Activated naive CD4-positive, alpha-beta T cell treated with Interleukin-2 at 50 U/mL for 16 hours (primary cell): ENCODE measurements around the gene PHC2.
"Not testable (repeated sequence)": the region's sequence is repeated elsewhere in the genome, so short reads cannot be mapped to it uniquely, and the experiment has no call there.

Experiments
- DNase-seq: peaks from one replicate; pipeline ENCODE4 v3.0.0-alpha.2; 2020

PHC2 gene

DNA sequence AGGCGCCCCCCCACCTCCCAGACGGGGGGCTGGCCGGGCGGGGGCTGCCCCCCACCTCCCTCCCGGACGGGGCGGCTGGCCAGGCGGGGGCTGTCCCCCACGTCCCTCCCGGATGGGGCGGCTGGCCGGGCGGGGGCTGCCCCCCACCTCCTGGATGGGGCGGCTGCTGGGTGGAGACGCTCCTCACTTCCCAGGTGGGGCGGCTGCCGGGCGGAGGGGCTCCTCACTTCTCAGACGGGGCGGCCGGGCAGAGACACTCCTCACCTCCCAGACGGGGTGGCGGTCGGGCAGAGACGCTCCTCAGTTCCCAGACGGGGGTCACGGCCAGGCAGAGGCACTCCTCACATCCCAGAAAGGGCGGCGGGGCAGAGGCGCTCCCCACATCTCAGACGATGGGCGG lies 121.5 kb downstream of the PHC2 start:
- DNase-seq, result not testable (repeated sequence)

DNA sequence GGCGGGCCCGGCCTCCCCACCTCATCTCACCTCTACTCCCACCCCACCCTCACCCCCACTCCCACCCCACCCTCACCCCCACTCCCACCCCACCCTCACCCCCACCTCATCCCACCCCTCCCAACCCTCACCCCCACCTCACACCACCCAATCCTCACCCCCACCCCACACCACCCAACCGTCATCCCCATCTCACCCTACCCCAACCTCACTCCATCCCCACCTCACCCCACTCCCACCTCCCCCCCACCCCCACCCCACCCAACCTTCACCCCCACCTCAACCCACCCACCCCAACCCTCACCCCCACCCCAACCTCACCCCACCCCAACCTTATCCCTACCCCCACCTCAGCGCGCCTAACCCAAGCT lies 123.4 kb downstream of the PHC2 start:
- DNase-seq, result no peak

DNA sequence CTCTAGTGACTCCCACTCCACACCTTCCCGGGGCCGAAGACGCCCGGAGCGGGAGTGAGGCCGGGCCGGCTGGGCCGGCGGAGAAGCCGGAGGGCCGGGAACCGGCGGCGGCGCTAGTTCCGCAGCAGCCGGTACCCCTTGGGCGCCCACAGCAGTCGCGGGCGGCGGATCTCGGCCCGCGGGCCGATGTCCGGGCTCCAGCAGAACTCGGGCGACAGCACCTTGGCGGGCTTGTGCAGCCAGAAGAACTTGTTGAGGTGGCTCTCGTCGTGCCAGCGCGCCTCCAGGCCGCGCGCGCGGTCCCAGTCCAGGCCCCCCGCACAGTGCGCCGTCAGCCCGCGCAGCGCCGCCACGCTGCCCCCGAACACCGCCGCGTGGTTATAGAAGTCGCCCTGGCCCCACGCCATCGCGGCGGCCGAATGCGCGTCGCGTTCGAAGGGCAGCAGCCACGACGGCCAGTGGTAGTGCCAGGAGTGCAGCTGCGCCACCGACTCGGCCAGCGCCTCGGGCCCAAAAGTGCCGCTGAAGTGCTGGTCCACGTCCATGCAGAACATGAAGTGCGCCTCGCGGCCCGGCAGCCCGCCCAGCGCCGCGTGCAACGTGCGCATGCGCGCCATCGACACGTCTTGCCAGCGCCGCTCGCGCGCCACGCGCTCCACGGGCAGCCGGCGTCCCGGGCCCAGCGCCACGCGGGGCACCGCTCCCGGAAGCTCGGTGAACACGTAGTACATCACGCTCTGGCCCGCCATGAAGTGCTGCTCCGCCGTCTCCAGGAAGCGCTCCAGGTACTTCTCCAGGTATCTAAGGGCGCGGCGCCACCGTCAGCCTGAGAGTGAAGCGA lies 124.0 kb downstream of the PHC2 start:
- no peak for DNase-seq

DNA sequence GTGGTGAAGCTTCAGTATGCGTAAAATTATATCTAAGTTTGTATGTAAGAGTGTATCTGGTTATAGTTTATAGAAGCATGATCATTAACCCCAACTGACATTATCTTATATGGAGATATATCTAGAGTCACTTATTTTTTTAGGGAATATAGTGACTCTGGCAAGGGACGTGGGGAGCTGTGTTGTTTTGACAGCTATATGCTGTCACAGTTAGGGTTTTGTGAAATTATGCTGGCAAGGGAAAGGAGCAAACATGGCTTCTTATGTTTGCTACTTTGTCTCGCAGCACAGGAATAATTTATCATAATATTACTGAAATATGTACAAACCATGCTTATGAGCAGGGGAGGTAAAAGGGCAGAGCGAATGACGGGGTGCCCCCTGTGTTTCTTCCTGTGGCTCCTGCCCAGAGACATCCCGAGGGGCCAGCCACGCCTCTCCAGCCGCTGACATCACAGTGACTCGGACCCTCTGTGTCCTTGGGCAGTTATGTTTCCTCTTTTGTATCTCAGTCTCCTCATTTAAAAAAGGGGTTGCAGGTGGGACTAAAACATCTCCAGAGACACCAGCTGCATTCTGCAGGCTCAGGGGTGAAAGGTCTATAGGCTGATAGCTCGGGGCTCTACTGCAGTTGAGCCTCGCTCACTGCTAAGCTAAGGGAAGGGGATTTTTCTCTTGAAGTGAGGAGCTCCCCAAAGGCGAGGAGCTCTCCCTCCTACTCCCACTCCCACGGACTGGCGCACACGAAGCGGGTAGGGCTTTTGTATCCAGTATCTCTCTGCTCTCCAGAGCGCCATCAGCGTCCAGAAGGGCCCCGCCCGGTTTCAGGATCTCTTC lies 124.9 kb downstream of the PHC2 start:
- no peak for DNase-seq

DNA sequence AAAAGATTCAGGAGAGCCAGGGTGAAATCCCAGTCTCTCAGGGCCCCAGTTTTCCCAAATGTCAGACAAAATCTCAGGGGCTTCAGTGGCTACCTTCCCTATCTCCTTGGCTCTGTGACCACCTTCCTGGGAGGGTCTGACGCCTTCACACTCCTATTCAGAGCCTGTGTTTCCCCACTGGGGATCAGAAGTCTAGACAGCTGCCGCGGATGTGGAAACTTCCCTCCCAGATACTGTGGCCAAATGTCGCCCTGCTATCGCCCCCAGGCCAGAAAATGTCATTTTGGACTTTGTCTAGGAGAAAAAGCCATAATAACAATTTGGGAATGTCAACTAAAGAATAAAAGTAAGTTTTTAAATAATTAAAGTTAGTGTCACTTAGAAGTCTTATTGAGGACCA lies 125.9 kb downstream of the PHC2 start:
- no peak for DNase-seq

DNA sequence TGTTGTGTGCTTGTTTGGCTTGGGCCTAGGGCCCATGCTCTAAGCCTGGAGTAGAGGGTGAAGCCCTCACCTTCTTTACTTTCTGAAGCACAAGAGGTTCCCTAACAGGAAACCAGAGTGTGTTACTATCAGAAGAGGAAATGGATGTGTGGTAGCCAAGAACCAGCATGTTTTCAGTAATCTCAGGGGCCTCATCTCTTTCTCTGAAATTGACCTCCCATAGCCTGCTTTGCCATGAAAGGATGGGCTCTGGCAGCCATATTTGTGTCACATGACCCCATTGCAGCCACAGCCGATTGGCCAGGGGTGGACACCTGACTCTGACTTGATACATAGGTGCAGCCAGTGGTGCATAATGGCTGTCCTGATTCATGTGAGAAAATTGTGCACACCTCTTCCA lies 128.6 kb downstream of the PHC2 start:
- DNase-seq, result peak; percentile 18

DNA sequence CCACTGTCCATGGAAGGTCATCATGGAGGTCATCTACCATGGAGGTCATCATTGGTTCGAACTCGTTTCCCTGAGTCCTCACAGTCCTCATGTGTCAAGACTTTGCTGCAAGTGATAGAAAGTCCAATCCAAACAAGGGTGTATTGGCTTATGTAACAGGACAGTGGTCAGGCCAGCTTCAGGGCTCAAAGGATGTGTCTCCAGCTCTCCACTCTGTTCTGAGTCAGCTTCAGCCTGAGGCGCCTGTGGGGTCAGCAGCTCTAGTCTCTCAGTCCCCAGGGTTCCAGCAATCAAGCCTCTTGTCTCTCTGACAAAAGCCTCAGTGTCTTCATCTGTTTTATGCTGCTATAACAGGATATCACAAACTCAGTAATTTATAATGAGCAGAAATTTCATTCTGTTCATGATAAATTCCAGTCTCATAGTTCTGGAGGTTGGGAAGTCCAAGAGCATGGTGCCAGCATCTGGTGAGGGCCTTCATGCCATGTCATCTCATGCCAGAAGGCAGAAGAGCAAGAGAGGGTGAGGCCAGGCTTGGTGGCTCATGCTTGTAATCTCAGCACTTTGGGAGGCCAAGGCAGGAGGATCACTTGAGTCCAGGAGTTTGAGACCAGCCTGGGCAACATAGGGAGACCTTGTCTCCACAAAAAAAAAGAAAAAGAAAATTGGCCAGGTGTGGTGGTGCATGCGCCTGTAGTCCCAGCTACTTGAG lies 129.5 kb downstream of the PHC2 start:
- no peak for DNase-seq

DNA sequence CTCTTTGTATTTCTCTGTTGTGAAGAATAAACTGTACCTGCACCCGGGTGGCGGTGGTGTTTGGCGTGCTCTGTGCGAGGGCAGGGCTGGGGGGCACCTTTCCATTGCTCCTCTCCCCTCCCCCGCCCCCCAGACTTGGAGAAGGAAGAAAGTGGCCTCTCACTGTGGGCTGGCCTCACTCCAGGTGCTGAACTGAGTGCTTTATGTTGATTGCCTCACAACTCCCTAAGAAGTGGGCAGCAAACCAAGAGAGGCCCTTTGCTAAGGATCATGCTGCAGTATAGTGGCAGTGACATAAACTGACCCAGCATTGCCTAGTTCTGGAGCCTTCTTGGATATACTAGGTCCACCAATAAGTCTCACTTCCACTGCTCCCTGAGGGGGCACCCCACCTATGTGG lies 130.2 kb downstream of the PHC2 start:
- DNase-seq, result no peak

DNA sequence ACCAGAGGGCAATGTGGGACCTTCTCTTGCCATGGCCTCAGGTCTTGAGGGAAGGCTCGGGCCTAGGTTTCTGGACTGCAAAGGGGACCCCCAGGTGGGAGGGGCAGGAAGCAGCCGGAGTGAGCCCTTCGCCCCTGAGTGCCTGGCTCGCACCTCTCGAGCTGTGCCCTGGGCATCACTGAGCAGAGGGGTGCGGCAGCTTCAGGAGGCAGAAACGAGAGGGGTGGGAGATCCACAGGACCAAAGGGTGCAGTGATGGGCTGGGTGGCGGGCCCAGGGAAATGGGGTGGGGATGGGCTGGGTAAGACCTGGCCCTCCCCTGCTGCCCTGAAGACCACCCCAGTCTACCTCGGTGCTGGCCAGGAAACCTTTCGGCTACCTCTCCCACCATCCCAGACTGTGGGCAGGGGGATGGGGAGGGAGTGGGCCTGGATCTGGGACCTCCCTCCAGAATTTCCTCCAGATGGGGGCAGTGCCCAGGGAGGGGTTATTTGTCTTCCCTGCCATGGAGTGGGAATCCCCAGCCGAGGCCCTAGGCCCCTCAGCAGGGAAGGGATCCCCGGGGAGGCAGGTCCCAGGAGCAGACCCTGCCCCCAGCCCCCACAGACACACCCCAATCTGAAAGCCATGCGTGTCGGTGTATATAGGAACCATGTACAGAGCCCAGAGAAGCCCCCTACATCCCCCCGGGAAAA lies 131.3 kb downstream of the PHC2 start:
- DNase-seq, result no peak

DNA sequence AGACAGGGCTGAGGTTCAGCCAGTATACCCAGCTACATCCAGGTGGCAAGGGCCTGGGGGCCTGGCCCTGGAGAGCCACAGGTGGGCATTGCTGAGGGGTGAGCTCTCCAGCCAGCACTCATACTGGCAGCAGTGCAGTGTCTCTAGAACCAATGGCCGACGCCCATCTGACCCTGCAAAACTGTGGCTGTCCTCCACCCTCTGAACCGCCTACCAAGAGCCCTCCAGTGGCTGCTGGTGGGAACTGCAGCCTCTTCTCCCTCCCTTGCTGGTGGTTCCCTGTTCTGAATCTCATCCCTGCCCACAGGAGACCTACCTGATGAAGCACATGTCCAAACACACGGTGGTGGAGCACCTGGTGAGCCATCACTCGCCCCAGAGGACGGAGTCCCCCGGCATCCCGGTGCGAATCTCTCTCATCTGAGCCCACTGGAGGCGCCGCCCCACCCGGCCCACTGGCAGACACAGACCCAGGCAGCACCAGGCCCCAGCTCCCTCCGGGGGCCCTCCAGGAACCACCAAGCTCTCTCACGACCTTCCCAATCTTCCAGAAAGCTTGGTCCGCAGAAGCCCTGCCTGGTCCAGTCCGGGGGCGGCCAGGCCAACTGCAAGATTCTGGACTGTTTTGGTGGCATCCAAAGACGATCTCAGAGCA lies 132.1 kb downstream of the PHC2 start:
- DNase-seq, result peak; percentile 62

DNA sequence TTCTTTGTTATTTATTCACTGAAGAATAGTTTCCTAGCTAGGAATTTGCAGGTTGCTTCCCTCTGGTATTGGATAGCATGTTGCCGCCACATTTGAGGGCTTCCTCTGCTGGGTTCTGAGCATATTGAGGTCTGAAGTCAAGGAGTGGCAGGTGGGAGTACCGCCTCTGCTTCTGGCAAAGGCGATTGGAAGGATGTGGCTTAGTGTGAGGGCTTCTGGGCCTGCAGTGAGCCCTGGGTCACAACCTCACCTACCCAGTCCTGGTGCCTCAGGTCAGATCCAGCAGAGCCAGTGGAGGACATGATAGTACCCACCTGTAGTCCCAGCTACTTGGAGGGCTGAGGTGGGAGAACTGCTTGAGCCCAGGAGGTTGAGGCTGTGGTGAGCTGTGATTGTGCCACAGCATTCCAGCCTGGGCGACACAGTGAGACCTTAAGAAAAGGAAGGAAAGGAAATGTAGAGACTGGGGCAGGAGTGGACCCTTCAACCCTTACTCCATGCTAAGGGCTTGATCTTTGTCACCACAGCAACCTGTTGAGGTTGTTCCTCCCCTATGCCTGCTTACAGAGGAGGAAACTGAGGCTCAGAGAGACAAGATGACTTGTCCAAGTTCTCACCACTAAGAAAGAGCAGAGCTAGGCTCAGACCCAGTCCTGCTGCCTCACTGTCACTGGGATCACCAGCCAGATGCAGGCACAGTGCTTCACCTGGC lies 132.8 kb downstream of the PHC2 start:
- no peak for DNase-seq

DNA sequence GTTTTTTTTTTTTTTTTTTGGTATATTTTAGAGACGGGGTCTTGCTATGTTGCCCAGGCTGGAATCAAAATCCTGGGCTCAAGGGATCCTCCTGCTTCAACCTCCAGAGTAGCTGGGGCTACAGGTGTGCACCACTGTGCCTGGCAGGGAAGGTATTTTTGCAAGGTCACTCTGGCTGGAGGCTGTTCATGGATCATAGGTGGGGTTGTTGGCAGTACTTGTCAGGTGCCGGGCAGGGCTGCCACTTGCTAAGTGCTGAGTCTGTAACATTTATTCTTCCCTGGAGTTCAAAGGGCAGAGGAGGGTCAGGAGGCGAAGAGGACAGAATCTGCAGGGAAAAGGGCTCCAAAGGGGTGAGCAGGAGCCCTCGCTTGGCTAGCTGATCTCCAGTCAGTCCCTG lies 134.1 kb downstream of the PHC2 start:
- DNase-seq, result no peak

DNA sequence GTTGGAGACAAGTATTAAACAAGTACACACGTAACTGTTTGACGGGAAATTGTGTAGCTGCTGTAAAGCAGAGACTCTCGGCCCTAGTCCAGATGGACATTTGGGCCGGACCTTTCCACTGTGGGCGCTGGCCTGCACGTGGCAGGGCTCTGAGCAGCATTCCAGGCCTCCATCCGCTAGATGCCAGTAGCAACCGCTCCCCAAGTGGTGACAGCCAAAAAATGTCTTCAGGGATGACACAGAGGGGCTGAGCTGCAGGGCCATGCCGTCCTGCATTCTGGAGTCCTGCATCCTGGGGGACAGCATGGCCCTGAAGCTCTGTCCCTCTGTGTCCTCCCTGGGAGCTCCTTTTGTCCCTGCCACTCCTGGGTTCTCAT lies 134.8 kb downstream of the PHC2 start:
- DNase-seq, result no peak

DNA sequence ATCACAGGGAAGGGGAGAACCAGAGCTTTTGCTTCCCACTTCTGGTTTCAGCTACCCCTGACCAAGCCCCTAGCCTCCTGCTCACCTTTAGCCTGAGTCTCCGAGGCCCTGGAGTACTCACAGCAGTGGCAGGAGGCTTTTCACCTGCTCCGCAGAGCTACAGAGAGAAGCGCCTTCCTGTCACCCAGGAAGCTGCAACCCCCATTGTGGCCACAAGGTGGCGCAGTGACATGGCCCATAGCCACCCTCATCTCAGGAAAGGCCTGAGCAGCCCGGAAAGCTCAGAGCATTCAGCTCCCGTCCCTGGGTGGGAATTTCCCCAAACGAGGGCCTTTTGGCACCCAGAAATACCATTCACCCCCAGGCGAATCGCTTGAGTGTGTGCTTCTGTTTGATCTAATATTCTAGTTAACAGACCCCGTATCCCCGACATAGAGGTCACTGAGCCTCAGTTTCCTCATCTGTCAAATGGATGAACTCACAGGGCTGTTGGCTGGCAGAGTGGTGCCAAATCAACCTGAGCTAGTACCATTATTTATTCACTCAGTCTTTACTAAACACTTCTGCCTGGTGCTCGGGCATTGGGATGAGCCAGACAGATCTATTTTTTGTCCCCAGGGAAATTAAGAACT lies 135.3 kb downstream of the PHC2 start:
- DNase-seq, result peak; percentile 87

DNA sequence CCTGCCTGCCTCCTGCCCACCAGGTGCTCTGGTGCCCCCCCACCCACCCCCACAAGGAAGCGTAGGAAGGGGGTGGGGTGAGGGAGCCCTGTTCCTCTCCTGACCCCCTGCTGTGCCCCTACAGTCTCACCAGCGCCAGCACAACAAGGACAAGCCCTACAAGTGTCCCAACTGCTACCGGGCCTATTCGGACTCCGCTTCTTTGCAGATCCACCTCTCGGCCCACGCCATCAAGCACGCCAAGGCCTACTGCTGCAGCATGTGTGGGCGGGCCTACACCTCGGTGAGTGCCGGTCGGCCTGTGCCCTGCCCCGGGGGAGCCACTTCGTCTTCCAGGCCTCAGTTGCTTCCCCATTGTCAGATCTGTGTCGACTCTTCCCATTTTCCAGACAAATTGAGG lies 135.9 kb downstream of the PHC2 start:
- no peak for DNase-seq

DNA sequence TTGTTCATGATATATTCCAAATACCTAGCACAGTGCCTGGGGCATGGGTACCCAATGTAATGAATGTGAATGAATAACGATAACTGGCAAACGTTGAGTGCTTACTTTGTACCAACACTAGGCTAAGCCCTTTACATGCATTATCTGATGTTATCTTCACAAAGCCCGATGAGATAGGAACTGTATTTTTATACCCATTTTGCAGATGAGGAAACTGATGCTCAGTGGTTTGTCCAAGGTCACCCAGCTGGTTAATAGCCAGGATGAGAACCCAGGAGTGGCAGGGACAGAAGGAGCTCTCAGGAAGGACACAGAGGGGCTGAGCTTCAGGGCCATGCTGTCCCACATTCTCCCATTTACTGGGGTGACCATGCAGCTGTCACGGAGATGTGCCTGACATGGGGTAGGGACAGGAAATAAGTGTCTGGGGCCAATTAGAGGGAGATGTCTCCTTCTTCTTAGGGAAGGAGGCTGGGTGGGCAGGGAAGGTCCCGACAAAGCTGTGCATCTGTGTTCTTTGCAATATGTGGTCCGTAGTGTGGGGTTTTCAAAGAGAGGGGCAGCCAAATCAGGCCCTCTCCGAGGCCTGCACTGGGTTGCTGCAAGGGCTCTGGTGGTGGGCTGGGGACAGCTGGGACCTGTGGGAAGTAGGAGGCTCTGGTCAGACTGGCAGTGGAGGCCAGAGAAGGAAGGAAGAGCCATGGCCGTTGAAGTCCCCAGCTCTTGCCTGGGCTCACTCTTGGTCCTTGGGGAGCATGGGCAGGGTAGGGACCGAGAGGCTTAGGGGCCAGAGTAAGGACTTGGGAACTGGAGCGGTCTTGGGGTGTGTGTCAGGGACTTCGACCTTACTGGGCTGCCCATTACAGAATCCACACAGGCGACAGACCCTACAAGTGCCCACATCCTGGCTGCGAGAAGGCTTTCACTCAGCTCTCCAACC lies 136.6 kb downstream of the PHC2 start:
- no peak for DNase-seq

DNA sequence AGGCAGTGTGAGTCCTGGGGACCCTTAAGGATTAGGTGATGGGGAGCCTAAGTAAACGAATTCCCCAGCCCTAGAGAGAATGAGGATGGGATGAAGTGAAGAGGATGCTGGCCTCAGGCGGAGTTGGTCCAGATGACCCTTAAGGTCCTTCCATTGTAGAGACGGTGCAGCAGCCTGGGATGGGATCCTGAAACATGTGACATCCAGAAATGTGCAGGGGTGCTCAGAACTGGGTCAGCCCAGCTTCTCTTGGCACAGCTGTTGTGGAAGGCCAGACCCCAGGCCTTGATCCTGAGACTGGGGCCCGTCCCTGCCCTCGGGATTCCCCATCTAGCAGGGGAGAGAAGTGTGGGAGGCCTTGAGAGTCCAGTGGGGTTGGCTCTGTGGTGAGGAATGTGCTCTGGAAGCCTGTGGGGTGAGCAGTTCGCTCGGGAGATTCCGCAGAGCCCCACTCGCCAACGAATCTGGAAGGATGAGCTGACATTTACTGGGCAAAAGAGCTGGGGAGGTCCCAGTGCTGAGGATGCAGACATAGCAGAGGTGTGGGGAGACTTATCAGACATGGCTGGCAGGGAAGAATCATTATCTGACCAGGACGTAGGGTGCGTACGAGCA lies 138.1 kb downstream of the PHC2 start:
- no peak for DNase-seq

DNA sequence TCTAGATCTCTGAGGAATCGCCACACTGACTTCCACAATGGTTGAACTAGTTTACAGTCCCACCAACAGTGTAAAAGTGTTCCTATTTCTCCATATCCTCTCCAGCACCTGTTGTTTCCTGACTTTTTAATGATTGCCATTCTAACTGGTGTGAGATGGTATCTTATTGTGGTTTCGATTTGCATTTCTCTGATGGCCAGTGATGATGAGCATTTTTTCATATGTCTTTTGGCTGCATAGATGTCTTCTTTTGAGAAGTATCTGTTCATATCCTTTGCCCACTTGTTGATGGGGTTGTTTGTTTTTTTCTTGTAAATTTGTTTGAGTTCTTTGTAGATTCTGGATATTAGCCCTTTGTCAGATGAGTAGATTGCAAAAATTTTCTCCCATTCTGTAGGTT lies 140.3 kb downstream of the PHC2 start:
- DNase-seq, result not testable (repeated sequence)

DNA sequence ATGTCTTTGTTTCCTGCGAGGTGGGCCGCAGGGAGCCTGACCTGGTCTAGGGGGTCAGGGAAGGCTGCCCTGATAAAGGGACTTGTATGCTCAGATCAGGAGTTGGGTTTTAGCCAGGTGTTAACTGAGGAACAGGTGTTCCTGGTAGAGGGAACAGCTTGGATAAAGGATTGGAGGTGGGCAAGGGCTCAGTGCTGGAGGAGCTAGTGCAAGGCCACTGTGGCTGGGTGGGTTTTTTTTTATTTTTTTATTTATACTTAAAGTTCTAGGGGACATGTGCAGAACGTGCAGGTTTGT lies 141.1 kb downstream of the PHC2 start:
- DNase-seq, result no peak
